ENCODE measurements around the gene ZPBP2.

DNA sequence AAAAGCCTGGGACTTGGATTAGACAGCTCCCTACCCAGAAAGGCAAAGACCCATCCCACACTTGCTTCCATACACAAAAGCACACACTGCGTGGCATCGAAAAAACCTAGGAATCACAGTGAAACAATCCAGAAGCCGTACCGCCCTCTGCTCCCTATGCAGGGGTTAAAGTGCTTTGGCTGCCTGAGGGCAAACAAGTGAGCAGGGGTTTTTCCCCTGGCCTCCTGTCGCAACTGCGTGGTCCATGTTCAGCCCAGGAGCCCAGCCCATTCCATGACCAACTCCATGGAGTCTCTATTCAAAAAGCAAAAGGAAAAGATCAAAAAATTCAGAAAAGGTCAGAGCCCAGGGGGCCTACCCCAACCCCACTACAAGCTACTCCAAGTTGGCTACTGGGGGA lies 54.0 kb downstream of the ZPBP2 start:
- TF ChIP-seq, protein P1, sequence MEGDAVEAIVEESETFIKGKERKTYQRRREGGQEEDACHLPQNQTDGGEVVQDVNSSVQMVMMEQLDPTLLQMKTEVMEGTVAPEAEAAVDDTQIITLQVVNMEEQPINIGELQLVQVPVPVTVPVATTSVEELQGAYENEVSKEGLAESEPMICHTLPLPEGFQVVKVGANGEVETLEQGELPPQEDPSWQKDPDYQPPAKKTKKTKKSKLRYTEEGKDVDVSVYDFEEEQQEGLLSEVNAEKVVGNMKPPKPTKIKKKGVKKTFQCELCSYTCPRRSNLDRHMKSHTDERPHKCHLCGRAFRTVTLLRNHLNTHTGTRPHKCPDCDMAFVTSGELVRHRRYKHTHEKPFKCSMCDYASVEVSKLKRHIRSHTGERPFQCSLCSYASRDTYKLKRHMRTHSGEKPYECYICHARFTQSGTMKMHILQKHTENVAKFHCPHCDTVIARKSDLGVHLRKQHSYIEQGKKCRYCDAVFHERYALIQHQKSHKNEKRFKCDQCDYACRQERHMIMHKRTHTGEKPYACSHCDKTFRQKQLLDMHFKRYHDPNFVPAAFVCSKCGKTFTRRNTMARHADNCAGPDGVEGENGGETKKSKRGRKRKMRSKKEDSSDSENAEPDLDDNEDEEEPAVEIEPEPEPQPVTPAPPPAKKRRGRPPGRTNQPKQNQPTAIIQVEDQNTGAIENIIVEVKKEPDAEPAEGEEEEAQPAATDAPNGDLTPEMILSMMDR (IDR thresholded peaks at IDR 0.05; ENCODE audit: low read depth, low read length), result no peak
- no peak for TF ChIP-seq MAX (IDR thresholded peaks at IDR 0.05; ENCODE audit: low read depth, low read length)
